Measurements from ENCODE around the gene GAB2.

- TF ChIP-seq POLR2A (IDR thresholded peaks at IDR 0.05; ENCODE audit: low read depth) (no peak), CTCF (IDR thresholded peaks at IDR 0.05) (no peak), EP300 (IDR thresholded peaks at IDR 0.05) (no peak)
These were observed 31.2 kb downstream of the GAB2 start for GRCh38 chr11:78386215-78386941.
